CD4-positive, alpha-beta T cell (primary cell): ENCODE data around the gene EDEM3. TPM values are rescaled to one million over a fixed set of nuclear protein-coding genes. Genes with fewer than 3 reads are reported as not detected.

Experiments
- ATAC-seq: fragments of 200-7000 bp; cut with Tn5 transposase; one replicate; pipeline ENCODE4 v1.10.0; 2022; ENCODE audit warnings: mild to moderate bottlenecking; ENCODE audit not compliant: poor library complexity
- CTCF ChIA-PET: fragments of 350-600 bp; sonication (Branson Sonifier 250); formaldehyde crosslinking; loops from one replicate; lab custom pipeline; 2021; ENCODE audit warnings: antibody characterized with exemption, inconsistent platforms; lab: Charles Lee
- POLR2A ChIA-PET: fragments of 350-600 bp; sonication (Branson Sonifier 250); formaldehyde crosslinking; loops from one replicate; lab custom pipeline; 2021; ENCODE audit warnings: antibody characterized with exemption, inconsistent platforms; lab: Charles Lee
- DNase-seq, 14 experiments: peaks; one replicate each; pipeline ENCODE4 v3.0.0-alpha.2; 2013 to 2020; ENCODE audit warnings: mixed read lengths in 2 of 14
- H3K27ac ChIP-seq, 2 donors: one replicate each; pipeline versions ENCODE4 v1.5.1 to v1.7.0; 2013; ENCODE audit warnings: low read length in 2 of 2, low read depth in 1 of 2, mild to moderate bottlenecking in 1 of 2
- H3K27me3 ChIP-seq, 2 experiments: 1 replicate in 1 of 2; 2 replicates in 1 of 2; pipeline versions ENCODE4 v1.6.1 to v1.7.0; 2013; ENCODE audit warnings: low read length in 2 of 2, control low read depth in 1 of 2, mild to moderate bottlenecking in 1 of 2, moderate library complexity in 1 of 2; ENCODE audit not compliant: insufficient read depth in 2 of 2, control insufficient read depth in 1 of 2
- H3K36me3 ChIP-seq: one replicate; pipeline ENCODE4 v1.6.1; 2013; ENCODE audit warnings: low read length, control low read depth; ENCODE audit not compliant: insufficient read depth
- H3K4me1 ChIP-seq: one replicate; pipeline ENCODE4 v1.6.1; 2013; ENCODE audit warnings: low read length, control low read depth; ENCODE audit not compliant: insufficient read depth
- H3K4me3 ChIP-seq: one replicate; pipeline ENCODE4 v1.5.1; 2013; ENCODE audit warnings: mild to moderate bottlenecking, low read length, moderate library complexity
- H3K9me3 ChIP-seq, 2 experiments: 1 replicate in 1 of 2; 2 replicates in 1 of 2; pipeline versions ENCODE4 v1.6.1 to v1.7.0; 2013; ENCODE audit warnings: low read length in 2 of 2, mild to moderate bottlenecking in 2 of 2, control low read depth in 1 of 2, moderate library complexity in 1 of 2; ENCODE audit not compliant: control insufficient read depth in 1 of 2, insufficient read depth in 1 of 2
- H3K27ac Mint-ChIP-seq: one replicate; pipeline ENCODE4 v1.8.0; 2020; ENCODE audit warnings: mixed read lengths
- H3K27me3 Mint-ChIP-seq: one replicate; pipeline ENCODE4 v1.8.0; 2021; ENCODE audit warnings: mixed read lengths
- H3K36me3 Mint-ChIP-seq: one replicate; pipeline ENCODE4 v1.8.0; 2021; ENCODE audit warnings: low read depth, mixed read lengths
- H3K4me1 Mint-ChIP-seq: one replicate; pipeline ENCODE4 v1.8.0; 2021; ENCODE audit warnings: low read depth, mixed read lengths
- H3K4me3 Mint-ChIP-seq: one replicate; pipeline ENCODE4 v1.8.0; 2020; ENCODE audit warnings: mild to moderate bottlenecking, mixed read lengths
- H3K9me3 Mint-ChIP-seq: one replicate; pipeline ENCODE4 v1.8.0; 2020; ENCODE audit warnings: mixed read lengths
- CTCF ChIP-seq: fragments of 200-600 bp; IDR thresholded peaks from one replicate; pipeline ENCODE4 v1.8.0; 2022; ENCODE audit warnings: antibody characterized with exemption, mild to moderate bottlenecking
- intact Hi-C, 2 experiments: fragments of 100-400 bp; cut with DNase I in 1 of 2; cut with micrococcal nuclease in 1 of 2; formaldehyde crosslinking; loops; one replicate each; pipeline versions ENCODE4 v1.15.1 to v1.9.0; 2023 to 2025; cut with DNase I, micrococcal nuclease
- total RNA-seq, 174 experiments: library from RNA in 2 of 174; stranded (reverse) in 2 of 174; gene quantifications; one replicate each; pipeline ENCODE4 v1.2.3 and lab custom pipeline; 2021 to 2026

Gene EDEM3
- total RNA-seq, 2 experiments from 2014 or later: 19.9 to 20.0 TPM

- Mint-ChIP-seq H3K27me3 (no peaks in the 10 kb centered on the region), H3K27ac (no peak overlapping the region), H3K4me3 (no peak overlapping the region), H3K36me3 (no peaks in the 10 kb centered on the region), H3K9me3 (no peaks in the 10 kb centered on the region), H3K4me1 (peaks cover 3% of the 10 kb centered on the region)
- POLR2A ChIA-PET: no interaction called here
- Histone ChIP-seq H3K9me3 (no peaks in the 10 kb centered on the region), H3K4me3 (no peak overlapping the region), H3K27ac (no peak overlapping the region), H3K36me3 (no peaks in the 10 kb centered on the region), H3K27me3 (no peaks in the 10 kb centered on the region), H3K4me1 (no peaks in the 10 kb centered on the region)
- intact Hi-C loops: no loop called here
- no peak for TF ChIP-seq CTCF
- ATAC-seq (no peak), DNase-seq (no peak)
- CTCF ChIA-PET: no interaction called here
Measured at GRCh38 chr1:184771190-184771691, 16.6 kb upstream of the EDEM3 start.

DNA sequence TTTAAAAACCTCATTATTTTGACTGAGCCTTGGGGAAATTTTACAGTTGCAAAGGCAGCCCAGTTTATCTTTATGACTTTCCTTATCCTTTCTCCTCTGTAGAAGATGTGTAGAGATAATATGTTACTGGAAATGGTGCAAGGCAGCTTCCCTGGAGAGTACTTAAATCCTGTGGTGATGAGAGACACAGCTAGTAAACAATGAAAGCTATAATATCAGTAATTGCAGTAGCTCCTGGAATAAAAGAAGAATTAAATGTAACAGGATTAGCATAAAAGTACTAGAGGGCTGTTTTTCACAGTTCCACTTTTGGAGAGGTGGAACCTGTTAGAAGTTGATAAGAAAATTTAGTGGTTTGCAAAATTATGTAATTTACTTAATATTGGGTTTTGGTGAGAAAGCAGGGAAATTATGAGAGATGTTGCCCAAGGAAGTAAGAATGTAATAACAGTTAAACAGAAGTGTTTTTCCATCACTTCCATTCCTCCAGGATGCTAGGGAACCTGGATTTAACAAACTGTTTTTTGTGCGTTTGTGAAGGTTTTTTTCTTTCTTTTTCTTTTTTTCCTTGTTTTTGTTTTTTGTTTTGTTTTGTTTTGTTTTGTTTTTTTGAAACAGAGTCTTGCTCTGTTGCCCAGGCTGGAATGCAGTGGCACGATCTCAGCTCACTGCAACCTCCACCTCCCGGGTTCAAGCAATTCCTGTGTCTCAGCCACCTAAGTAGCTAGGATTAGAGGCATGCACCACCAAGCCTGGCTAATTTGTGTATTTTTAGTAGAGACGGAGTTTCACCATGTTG, 15.7 kb upstream of the EDEM3 start:
- Mint-ChIP-seq H3K27ac (no peak overlapping the region), H3K4me3 (no peak overlapping the region), H3K9me3 (no peaks in the 10 kb centered on the region), H3K4me1 (no peaks in the 10 kb centered on the region), H3K27me3 (no peaks in the 10 kb centered on the region), H3K36me3 (no peaks in the 10 kb centered on the region)
- TF ChIP-seq CTCF: no peak
- intact Hi-C loops: no loop called here
- no peaks in the 10 kb centered on the region for H3K27me3 ChIP-seq
- ChIA-PET POLR2A (no interaction called here), CTCF (no interaction called here)
- H3K36me3 ChIP-seq: no peaks in the 10 kb centered on the region
- H3K4me3 ChIP-seq: no peak overlapping the region
- DNase-seq (no peak), ATAC-seq (no peak)
- no peaks in the 10 kb centered on the region for H3K9me3 ChIP-seq
- H3K4me1 ChIP-seq: no peaks in the 10 kb centered on the region
- no peak overlapping the region for H3K27ac ChIP-seq

DNA sequence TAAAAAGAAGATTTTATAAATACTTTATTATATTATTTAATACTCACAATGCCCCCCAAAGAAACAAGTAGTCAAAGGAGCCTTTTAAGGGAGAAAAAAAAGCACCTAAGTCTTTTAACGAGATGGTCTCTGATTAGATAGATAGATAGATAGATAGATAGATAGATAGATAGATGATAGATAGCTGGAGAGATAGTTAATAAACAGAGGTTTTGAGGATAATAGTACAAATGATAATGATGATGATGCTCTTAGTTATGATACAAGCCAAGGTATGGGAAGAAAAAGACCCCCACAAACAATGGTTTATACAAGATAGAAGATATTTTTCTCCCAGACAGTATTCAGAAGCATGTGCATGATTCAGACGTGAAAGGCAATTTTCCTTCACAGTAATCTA, 14.6 kb upstream of the EDEM3 start:
- no peak for DNase-seq
- Histone ChIP-seq H3K4me1 (no peaks in the 10 kb centered on the region), H3K27me3 (no peaks in the 10 kb centered on the region), H3K4me3 (no peak overlapping the region), H3K9me3 (no peaks in the 10 kb centered on the region), H3K27ac (no peak overlapping the region), H3K36me3 (no peaks in the 10 kb centered on the region)
- Mint-ChIP-seq H3K27me3 (no peaks in the 10 kb centered on the region), H3K4me1 (no peaks in the 10 kb centered on the region), H3K9me3 (no peaks in the 10 kb centered on the region), H3K4me3 (no peak overlapping the region), H3K27ac (no peak overlapping the region), H3K36me3 (no peaks in the 10 kb centered on the region)
- CTCF ChIA-PET: no interaction called here
- no peak for ATAC-seq
- POLR2A ChIA-PET: no interaction called here
- intact Hi-C loops: no loop called here
- no peak for TF ChIP-seq CTCF
